HG03108 (cell line): ENCODE results near the gene SNAI3.

Source experiments
- ATAC-seq: cut with Tn5 transposase; IDR thresholded peaks from one replicate; pipeline ENCODE4 v1.9.1; 2021; ENCODE audit warnings: moderate library complexity; ENCODE audit not compliant: unreplicated experiment

Gene SNAI3

DNA sequence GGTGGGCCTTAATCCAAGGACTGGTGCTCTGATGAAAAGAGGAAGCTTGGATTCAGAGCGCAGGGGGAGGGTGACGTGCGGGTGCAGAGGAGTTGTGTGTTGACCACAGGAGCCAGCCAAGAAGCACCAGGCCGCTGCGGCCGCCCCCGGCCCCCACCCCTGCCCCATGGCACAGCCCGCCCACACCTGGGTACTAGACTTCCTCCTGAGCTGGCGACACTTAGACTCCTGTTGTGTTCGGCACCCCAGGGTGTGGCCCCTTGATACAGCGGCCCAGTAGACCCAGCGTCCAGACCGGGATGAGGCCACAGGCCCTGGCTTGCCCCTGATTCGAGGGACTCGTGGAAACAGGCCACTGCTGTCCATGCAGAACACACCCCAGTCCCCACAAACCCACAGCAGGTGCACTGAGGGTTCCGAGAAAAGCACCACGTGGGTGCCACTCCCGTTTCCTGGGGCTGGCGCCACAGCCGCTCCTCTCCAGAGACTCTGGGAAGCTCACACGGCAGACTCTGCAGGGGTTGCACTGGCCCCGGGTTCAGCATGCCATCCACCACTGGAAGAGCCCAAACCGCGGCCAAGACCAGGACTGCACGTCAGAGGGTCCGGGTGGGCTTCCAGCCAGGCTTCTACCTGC, 5.7 kb upstream of the SNAI3 start:
- ATAC-seq = no peak

DNA sequence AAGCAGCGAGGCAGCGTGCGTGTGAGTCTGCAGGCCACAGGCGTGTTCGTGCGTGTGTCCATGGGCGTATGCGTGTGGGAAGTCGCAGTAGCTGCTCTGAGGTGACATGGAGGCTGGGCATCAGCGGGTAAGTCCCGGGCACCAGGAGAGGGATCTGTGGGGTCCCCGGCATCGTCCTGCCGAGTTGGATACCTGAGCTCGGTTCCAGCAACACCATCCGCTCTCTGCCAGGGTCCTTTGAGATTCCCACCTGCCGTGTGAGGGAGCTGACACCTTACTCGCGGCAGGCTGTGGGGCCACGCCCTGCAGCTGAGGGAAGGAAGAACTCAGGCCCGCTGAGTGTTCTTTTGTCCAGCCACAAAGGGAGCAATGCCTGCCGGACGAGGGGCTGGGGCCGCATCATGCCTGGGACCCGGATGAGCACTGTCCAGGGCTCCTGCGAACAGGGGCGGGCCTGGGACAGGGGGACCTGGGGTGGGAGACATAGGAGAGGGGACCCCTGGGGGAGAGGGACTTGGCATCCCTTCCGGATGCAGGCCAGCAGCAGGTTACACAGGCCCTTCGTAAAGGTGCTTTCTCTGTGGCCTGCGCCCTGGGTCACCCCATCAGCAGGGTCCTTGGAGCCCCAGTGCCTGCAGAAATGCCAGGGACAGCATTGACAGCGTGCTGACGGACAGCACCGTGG, 5.0 kb upstream of the SNAI3 start:
- no peak for ATAC-seq

DNA sequence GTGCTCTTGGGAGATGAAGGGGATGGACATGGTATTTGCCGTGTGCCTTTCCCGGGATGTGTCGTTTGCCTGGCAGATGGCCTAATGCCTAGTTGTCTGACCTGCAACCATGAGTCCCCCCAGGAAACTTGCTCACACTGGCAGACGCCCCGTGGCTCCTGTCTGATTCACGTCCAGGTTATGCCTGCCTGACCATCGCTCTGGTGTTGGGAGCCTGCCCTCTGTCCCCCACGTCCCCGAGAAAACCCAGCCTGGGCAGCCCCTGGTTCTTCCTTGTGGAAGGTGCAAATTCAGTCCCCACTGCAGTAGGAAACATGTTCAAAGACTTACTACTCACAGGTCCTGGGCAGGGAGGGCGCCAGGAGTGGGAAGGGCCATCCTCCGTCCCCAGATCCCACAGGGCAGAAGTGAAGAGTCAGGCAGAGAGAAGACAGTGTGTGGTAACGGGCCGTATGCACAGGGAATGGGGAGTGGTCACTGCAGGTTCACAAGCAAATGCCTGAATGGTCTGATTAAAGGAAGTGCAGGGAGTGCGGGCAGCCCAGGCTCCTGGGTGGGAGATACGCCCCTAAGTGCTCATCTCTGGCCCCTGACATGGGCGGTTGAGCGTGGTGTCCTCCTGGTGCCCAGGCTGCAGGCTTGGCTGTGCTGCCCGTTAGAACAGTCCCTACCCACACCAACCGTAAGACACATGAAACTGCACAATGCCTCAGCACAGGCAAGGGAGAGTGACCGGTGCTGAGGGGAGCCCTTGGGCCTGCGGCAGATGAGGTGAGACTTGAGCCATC, 4.2 kb upstream of the SNAI3 start:
- no peak for ATAC-seq

GRCh38 chr16:88688013-88688778, 1.9 kb upstream of the SNAI3 start:
- ATAC-seq = no peak

- no peak for ATAC-seq
Measured at GRCh38 chr16:88687676-88688012, 1.3 kb upstream of the SNAI3 start.

- ATAC-seq = no peak
Measured at GRCh38 chr16:88687254-88687576, 908 bp upstream of the SNAI3 start.

GRCh38 chr16:88686062-88686438, 257 bp downstream of the SNAI3 start:
- peak; percentile 8 for ATAC-seq

- ATAC-seq = no peak
Measured at GRCh38 chr16:88685156-88686061, 898 bp downstream of the SNAI3 start.

DNA sequence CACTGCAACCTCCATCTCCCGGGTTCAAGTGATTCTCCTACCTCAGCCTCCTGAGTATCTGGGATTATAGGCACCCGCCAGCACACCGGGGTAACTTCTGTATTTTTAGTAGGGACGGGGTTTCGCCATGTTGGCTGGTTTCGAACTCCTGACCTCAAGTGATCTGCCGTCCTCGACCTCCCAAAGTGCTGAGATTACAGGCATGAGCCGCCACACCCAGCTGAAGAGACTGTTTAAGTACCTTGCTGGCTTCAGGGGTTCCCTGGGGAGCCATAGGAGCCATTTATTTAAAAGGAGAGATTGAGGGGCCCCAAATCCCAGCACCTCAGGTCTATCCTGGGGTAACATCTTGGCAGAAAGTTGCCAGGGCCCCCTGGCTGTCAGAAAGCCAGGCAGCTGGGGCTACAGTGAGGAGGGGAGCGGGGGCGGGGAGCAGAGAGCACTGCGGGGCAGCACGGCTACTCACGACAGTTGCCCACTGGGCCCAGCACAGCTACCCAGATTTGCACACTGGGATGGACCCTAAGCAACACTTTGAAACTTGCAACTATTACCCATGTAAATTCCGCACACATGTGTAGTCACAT, 1.6 kb downstream of the SNAI3 start:
- no peak for ATAC-seq

- peak; percentile 72 for ATAC-seq
Measured at GRCh38 chr16:88681709-88682451, 4.4 kb downstream of the SNAI3 start.

DNA sequence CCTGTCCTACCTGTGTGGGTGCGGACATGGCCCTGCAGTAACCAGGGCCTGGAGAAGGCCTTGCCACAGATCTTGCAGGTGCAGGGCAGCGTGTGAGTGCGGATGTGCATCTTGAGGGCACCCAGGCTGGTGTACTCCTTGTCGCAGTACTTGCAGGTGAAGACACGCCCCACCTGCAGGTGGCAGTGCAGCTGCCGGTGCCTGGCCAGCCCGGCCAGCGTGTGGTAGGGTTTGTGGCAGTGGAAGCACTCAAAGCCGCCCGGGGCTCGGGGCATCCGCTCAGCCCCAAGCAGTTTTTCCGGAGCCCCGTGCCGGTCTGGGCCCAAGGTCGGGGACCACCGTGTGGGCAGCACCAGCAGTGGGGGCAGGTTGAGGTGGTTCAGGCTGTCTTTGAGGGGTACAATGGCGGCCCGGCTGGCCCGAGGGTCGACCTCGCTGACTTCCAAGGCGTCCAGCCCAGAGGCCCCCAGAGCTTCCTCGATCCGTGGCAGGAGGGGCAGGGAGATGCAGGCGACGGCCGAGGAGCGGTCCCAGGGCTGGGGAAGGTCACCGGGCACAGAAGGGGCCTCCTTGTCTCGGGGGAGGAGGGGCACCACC, 5.1 kb downstream of the SNAI3 start:
- no peak for ATAC-seq

DNA sequence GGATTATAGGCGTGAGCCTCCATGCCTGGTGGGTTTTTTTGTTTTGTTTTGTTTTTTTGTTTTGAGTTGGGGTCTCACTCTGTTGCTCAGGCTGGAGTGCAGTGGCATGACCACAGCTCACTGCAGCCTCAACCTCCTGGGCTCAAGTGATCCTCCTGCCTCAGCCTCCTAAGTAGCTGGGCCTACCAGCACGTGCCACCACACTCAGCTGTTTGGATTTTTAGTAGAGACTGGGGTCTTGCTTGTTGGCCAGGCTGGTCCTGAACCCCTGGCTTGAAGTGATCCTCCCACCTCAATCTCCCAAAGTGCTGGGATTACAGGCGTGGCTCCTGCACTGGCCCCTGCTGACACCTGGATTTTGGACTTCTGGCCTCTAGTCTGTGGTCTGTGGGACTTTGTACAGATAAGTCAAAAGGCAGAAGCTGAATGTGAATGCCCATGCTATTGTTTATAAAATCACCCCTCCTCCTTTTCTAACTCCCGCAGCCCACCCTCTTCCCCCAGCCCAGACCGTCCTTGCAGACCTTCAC, 5.7 kb downstream of the SNAI3 start:
- ATAC-seq = no peak

DNA sequence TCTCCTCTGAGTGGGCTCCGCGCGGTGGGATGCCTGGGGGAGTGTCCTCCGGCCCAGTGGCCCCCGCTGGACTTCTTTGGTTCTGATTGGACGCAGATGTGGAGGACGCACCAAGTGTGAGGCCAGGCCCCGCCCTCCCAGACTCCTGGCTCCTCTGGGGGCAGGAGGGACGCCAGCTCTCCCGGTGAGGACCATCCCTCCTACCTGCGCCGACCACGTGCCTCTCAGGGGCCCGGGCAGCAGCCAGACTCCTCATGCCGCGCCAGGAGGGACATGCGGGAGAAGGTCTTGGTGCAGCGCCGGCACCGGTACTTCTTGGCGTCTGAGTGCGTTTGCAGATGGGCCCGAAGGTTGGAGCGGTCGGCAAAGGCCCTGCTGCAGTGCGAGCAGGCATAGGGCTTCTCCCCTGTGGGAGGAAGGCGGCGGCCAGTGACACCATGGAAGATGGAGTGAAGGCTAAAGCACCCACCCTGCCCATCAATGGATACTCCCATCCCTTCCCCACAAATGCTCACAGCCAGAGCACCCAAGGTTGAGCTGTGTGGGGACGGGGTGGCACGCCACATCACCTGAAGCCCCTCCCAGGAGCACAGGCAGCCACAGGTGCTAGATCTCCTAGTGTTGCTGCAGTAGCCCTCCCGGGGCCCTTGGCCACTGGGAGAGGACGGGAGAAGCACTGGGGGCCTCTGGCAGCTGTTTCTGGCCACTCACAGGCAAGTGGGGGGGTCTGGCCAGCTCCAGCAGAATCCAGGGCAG, 7.9 kb downstream of the SNAI3 start:
- ATAC-seq = no peak

DNA sequence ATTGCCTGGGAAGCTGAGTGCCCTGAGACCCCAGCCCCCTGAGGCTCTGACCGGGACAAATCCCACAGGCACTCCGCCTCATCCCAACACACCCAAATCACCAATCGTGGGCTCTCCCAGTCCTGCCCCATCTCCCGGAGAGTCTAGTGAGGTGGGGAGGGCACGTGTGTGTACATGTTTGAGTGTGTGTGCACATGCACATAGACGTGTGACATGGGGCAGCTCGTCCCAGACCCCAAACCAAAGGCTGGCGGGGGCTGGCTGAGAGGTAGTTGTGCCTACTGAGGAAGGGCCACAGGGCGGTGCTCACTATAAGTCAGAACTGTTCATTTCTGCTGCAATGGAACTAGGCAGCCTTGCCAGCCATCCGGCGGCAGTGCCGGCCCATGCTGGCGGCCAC, 8.6 kb downstream of the SNAI3 start:
- ATAC-seq = no peak

- no peak for ATAC-seq
Measured at GRCh38 chr16:88676502-88677242, 9.6 kb downstream of the SNAI3 start.

GRCh38 chr16:88673716-88674379, 12.5 kb downstream of the SNAI3 start:
- no peak for ATAC-seq

DNA sequence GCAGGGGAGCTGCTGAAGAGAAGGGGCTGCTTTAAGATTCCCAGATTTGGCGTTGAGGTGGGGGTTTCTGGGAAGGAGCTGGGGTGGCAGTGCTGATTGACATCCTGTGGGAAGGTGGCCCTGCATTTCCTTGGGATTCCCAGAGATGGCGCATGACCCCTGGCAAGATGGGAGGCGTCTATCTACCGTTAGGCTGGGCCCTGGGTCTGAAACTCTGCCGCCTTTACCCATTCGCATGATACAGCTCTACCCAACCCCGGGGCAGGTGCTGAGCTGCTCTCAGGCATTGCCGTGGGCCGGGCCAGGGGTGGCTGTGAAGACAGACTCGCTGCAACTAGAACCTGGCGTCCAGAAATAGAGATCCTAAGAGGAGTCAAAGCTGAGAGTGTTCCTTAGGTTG, 13.5 kb downstream of the SNAI3 start:
- ATAC-seq = no peak
